GM23338 (cell line): ENCODE data around the gene B4GALT6. TPM values are rescaled to one million over a fixed set of nuclear protein-coding genes. Genes with fewer than 3 reads are reported as not detected.

Experiments
- ATAC-seq: fragments of 200-7000 bp; cut with Tn5 transposase; 3 replicates; pipeline ENCODE4 v1.9.1; 2020
- DNase-seq: peaks from one replicate; pipeline ENCODE4 v3.0.0-alpha.2; 2015; ENCODE audit warnings: low spot score
- H2AFZ ChIP-seq: fragments of 200-600 bp; sonication (generic); 2 replicates; pipeline ENCODE4 v1.8.0; 2016; ENCODE audit warnings: antibody characterized with exemption, mild to moderate bottlenecking, moderate library complexity
- H3F3A ChIP-seq: fragments of 200-600 bp; sonication (generic); replicated peaks from 2 replicates; pipeline ENCODE4 v1.8.0; 2017; ENCODE audit warnings: antibody characterized with exemption, mixed run types, low read depth
- H3K27ac ChIP-seq: fragments of 200-600 bp; sonication (generic); 2 replicates; pipeline ENCODE4 v1.6.1; 2016; ENCODE audit warnings: low read depth
- H3K27me3 ChIP-seq: fragments of 200-600 bp; sonication (generic); 2 replicates; pipeline ENCODE4 v1.8.0; 2016; ENCODE audit warnings: mild to moderate bottlenecking, mixed run types, moderate library complexity; ENCODE audit not compliant: insufficient read depth
- H3K36me3 ChIP-seq: fragments of 200-600 bp; sonication (generic); 2 replicates; pipeline ENCODE4 v1.8.0; 2016; ENCODE audit warnings: mild to moderate bottlenecking; ENCODE audit not compliant: insufficient read depth
- H3K4me1 ChIP-seq: fragments of 200-600 bp; sonication (generic); 2 replicates; pipeline ENCODE4 v1.8.0; 2016; ENCODE audit warnings: mild to moderate bottlenecking, moderate library complexity; ENCODE audit not compliant: insufficient read depth
- H3K4me2 ChIP-seq: fragments of 200-600 bp; sonication (generic); 2 replicates; pipeline ENCODE4 v1.7.1; 2017; ENCODE audit warnings: mixed run types
- H3K4me3 ChIP-seq: fragments of 200-600 bp; sonication (generic); 2 replicates; pipeline ENCODE4 v1.6.1; 2016; ENCODE audit warnings: mixed run types
- H3K79me2 ChIP-seq: fragments of 200-600 bp; sonication (generic); replicated peaks from 2 replicates; pipeline ENCODE4 v1.8.0; 2017; ENCODE audit warnings: mild to moderate bottlenecking; ENCODE audit not compliant: insufficient read depth
- H3K9me2 ChIP-seq: fragments of 200-600 bp; sonication (generic); 2 replicates; pipeline ENCODE4 v1.8.0; 2017; ENCODE audit not compliant: insufficient read depth
- H4K20me1 ChIP-seq: fragments of 200-600 bp; sonication (generic); replicated peaks from 2 replicates; pipeline ENCODE4 v1.8.0; 2017; ENCODE audit warnings: mild to moderate bottlenecking; ENCODE audit not compliant: insufficient read depth
- H3K27ac Mint-ChIP-seq: 2 replicates; pipeline ENCODE4 v1.8.0; 2020; ENCODE audit warnings: inconsistent platforms, mild to moderate bottlenecking, moderate library complexity, mixed read lengths
- H3K27me3 Mint-ChIP-seq: 3 replicates; pipeline ENCODE4 v1.8.0; 2022; ENCODE audit warnings: low read depth, mild to moderate bottlenecking, moderate library complexity, mixed read lengths, inconsistent platforms; ENCODE audit not compliant: insufficient read depth, poor library complexity
- H3K36me3 Mint-ChIP-seq: 3 replicates; pipeline ENCODE4 v1.8.0; 2021; ENCODE audit warnings: low read depth, mild to moderate bottlenecking, inconsistent platforms, moderate library complexity, mixed read lengths
- H3K4me1 Mint-ChIP-seq: 3 replicates; pipeline ENCODE4 v1.8.0; 2020; ENCODE audit warnings: mild to moderate bottlenecking, inconsistent platforms, mixed read lengths
- H3K4me3 Mint-ChIP-seq: 3 replicates; pipeline ENCODE4 v1.8.0; 2021; ENCODE audit warnings: moderate library complexity, mild to moderate bottlenecking, inconsistent platforms, mixed read lengths
- H3K9me3 Mint-ChIP-seq: 3 replicates; pipeline ENCODE4 v1.8.0; 2020; ENCODE audit warnings: moderate library complexity, mild to moderate bottlenecking, inconsistent platforms, mixed read lengths
- CREB1 ChIP-seq: fragments of 250-450 bp; sonication (Bioruptor Pico); IDR thresholded peaks from 2 replicates; pipeline ENCODE4 v1.5.0; 2020; ENCODE audit warnings: low read depth, mild to moderate bottlenecking, moderate library complexity
- CTCF ChIP-seq, 2 experiments: fragments of 200-600 bp in 1 of 2; sonication (generic) in 1 of 2; conservative IDR thresholded peaks; 2 replicates each; pipeline versions ENCODE4 v1.5.1 to v1.6.1; 2016 to 2017; ENCODE audit warnings: antibody characterized with exemption in 2 of 2, low read depth in 2 of 2, mild to moderate bottlenecking in 2 of 2, moderate library complexity in 1 of 2
- EZH2 ChIP-seq: fragments of 200-600 bp; sonication (generic); IDR thresholded peaks from one replicate; pipeline ENCODE4 v1.8.0; 2017; ENCODE audit warnings: antibody characterized with exemption, mild to moderate bottlenecking, low read depth; ENCODE audit not compliant: unreplicated experiment
- EZH2phosphoT487 ChIP-seq: fragments of 200-600 bp; sonication (generic); IDR thresholded peaks from one replicate; pipeline ENCODE4 v1.8.1; 2018; ENCODE audit warnings: antibody characterized with exemption; ENCODE audit not compliant: unreplicated experiment
- JUNB ChIP-seq: IDR thresholded peaks from one replicate; pipeline ENCODE4 v1.6.1; 2016; ENCODE audit warnings: antibody characterized with exemption; ENCODE audit not compliant: unreplicated experiment
- NANOG ChIP-seq: IDR thresholded peaks from 2 replicates; pipeline ENCODE4 v1.6.1; 2016; ENCODE audit warnings: antibody characterized with exemption, borderline replicate concordance
- POLR2AphosphoS5 ChIP-seq: IDR thresholded peaks from 2 replicates; pipeline ENCODE4 v1.6.1; 2016; ENCODE audit warnings: antibody characterized with exemption, low read depth
- STAT1 ChIP-seq: IDR thresholded peaks from one replicate; pipeline ENCODE4 v1.6.1; 2016; ENCODE audit warnings: antibody characterized with exemption; ENCODE audit not compliant: unreplicated experiment
- ZNF114 ChIP-seq: fragments of 250-450 bp; sonication (Bioruptor Pico); IDR thresholded peaks from 2 replicates; pipeline ENCODE4 v1.5.0; 2020; ENCODE audit warnings: mild to moderate bottlenecking, moderate library complexity
- ZNF462 ChIP-seq: fragments of 250-450 bp; sonication (Bioruptor Pico); IDR thresholded peaks from 2 replicates; pipeline ENCODE4 v1.5.0; 2020; ENCODE audit warnings: mild to moderate bottlenecking, moderate library complexity
- polyA plus RNA-seq: library from polyadenylated mRNA; unstranded; fragments of >200 nt; fragmentation: Nextera tagmentation; extraction: Ambion mirVana; gene quantifications from 2 replicates; pipeline ENCODE4 v1.2.1, GENCODE V29; 2016
- total RNA-seq: library from RNA; depleted of rRNA; stranded (reverse); fragments of >200 nt; shearing (Covaris generic); gene quantifications from 2 replicates; pipeline ENCODE4 v1.2.3, GENCODE V29; 2014

B4GALT6 gene
- total and polyA plus RNA-seq, 2 experiments from 2014 or later: 14.8 to 33.8 TPM

GRCh38 chr18:31683968-31684278 is 458 bp downstream of the B4GALT6 start:
- ATAC-seq: no peak
- H3K4me2 ChIP-seq: peak overlapping the region; percentile 96
- Mint-ChIP-seq H3K27me3 (peaks cover 9% of the 10 kb centered on the region), H3K4me3 (peak overlapping the region; percentile 94), H3K36me3 (no peaks in the 10 kb centered on the region; the same call in 2 of the 3 replicates), H3K4me1 (peaks cover 55% of the 10 kb centered on the region), H3K9me3 (no peaks in the 10 kb centered on the region; the same call in 1 of the 3 replicates), H3K27ac (peak overlapping the region; percentile 41)
- TF ChIP-seq CREB1 (CRISPR knock-in tag) (no peak), ZNF462 (CRISPR knock-in tag) (no peak), ZNF114 (CRISPR knock-in tag) (no peak), NANOG (no peak), POLR2AphosphoS5 (no peak), CTCF (conservative IDR thresholded peaks at IDR 0.05; ENCODE audit: low read depth in 2 of 2) (no peak), JUNB (no peak), EZH2 (no peak), EZH2phosphoT487 (no peak), STAT1 (no peak)
- H3F3A ChIP-seq: no peaks in the 10 kb centered on the region; the same call in 1 of the 2 replicates
- no peaks in the 10 kb centered on the region for H3K36me3 ChIP-seq
- H3K27me3 ChIP-seq: no peaks in the 10 kb centered on the region
- H3K27ac ChIP-seq: peak overlapping the region; percentile 90
- H2AFZ ChIP-seq: peak overlapping the region; percentile 79; the same call in 1 of the 2 replicates
- DNase-seq: no peak
- H3K79me2 ChIP-seq: peaks cover 53% of the 10 kb centered on the region
- H3K9me2 ChIP-seq: no peaks in the 10 kb centered on the region; the same call in 1 of the 2 replicates
- peaks cover 8% of the 10 kb centered on the region; the same call in 1 of the 2 replicates for H4K20me1 ChIP-seq
- peaks cover 60% of the 10 kb centered on the region for H3K4me1 ChIP-seq
- peak overlapping the region; percentile 87 for H3K4me3 ChIP-seq
